Measurements from ENCODE around the gene DTNA. TPM values are rescaled to one million over a fixed set of nuclear protein-coding genes. Genes with fewer than 3 reads are reported as not detected.
A peak's percentile ranks its signal among the peaks of the same experiment; 100 is the strongest.

The DTNA gene
- total RNA-seq, 1 experiment from 2014 or later, result 7.8 TPM

GRCh38 chr18:34880882-34881834 lies 171.1 kb downstream of the DTNA start:
- ATAC-seq, result no peak
- CTCF ChIA-PET, result no interaction called here
- BruUV-seq (replicated peaks), result no TSS peak

GRCh38 chr18:34884436-34884835 lies 174.3 kb downstream of the DTNA start:
- H3K9ac ChIP-seq (ENCODE audit: low read length), result no peak overlapping the region
- ChIA-PET POLR2A (ENCODE audit: unreplicated experiment) (no interaction called here), CTCF (no interaction called here)
- H3K4me3 ChIP-seq (ENCODE audit: low read length), result no peak overlapping the region
- no peak for TF ChIP-seq EZH2phosphoT487 (IDR thresholded peaks at IDR 0.05; ENCODE audit: borderline replicate concordance, low read length)
- TF ChIP-seq CTCF (conservative IDR thresholded peaks at IDR 0.05; ENCODE audit: low read depth, low read length), result no peak
- no peak for TF ChIP-seq EZH2 (IDR thresholded peaks at IDR 0.05; ENCODE audit: low read length, unreplicated experiment)
- no TSS peak for BruUV-seq (replicated peaks)
- H3F3A ChIP-seq (ENCODE audit: low read length, unreplicated experiment), result no peaks in the 10 kb centered on the region
- ATAC-seq, result no peak
- no peaks in the 10 kb centered on the region for H3K27me3 ChIP-seq (ENCODE audit: low read length)
- no peaks in the 10 kb centered on the region for H3K36me3 ChIP-seq (ENCODE audit: low read depth, low read length)
- no peak overlapping the region for H3K4me2 ChIP-seq (ENCODE audit: low read length)
- no peaks in the 10 kb centered on the region for H4K20me1 ChIP-seq (ENCODE audit: low read length)
- no peak overlapping the region for H3K27ac ChIP-seq (ENCODE audit: low read length)
- no peaks in the 10 kb centered on the region for H3K79me2 ChIP-seq (ENCODE audit: low read length)
- no peak overlapping the region for H2AFZ ChIP-seq (ENCODE audit: low read length)
- no peaks in the 10 kb centered on the region for H3K4me1 ChIP-seq (ENCODE audit: insufficient read depth, low read length)
- H3K9me3 ChIP-seq (ENCODE audit: low read length), result no peaks in the 10 kb centered on the region
- intact Hi-C loops (cut with micrococcal nuclease), result no loop called here
- no peaks in the 10 kb centered on the region for H3K9me2 ChIP-seq (replicated peaks; ENCODE audit: low read length)
- no peak for DNase-seq

More at GRCh38 chr18:34880882-34881834, 171.1 kb downstream of the DTNA start:
- Histone ChIP-seq H3K4me2 (ENCODE audit: low read length) (no peak overlapping the region), H2AFZ (ENCODE audit: low read length) (no peak overlapping the region), H3K4me1 (ENCODE audit: insufficient read depth, low read length) (no peaks in the 10 kb centered on the region), H3K9ac (ENCODE audit: low read length) (no peak overlapping the region), H3K27ac (ENCODE audit: low read length) (no peak overlapping the region), H3K9me3 (ENCODE audit: low read length) (no peaks in the 10 kb centered on the region), H3K36me3 (ENCODE audit: low read depth, low read length) (no peaks in the 10 kb centered on the region), H3K4me3 (ENCODE audit: low read length) (no peak overlapping the region), H3K9me2 (replicated peaks; ENCODE audit: low read length) (no peaks in the 10 kb centered on the region), H4K20me1 (ENCODE audit: low read length) (no peaks in the 10 kb centered on the region), H3F3A (ENCODE audit: low read length, unreplicated experiment) (no peaks in the 10 kb centered on the region), H3K79me2 (ENCODE audit: low read length) (no peaks in the 10 kb centered on the region), H3K27me3 (ENCODE audit: low read length) (no peaks in the 10 kb centered on the region)
- DNase-seq, result no peak
- POLR2A ChIA-PET (ENCODE audit: unreplicated experiment), result no interaction called here
- TF ChIP-seq EZH2phosphoT487 (IDR thresholded peaks at IDR 0.05; ENCODE audit: borderline replicate concordance, low read length) (no peak), CTCF (conservative IDR thresholded peaks at IDR 0.05; ENCODE audit: low read depth, low read length) (peak; percentile 30; the same call in 1 of the 2 replicates), EZH2 (IDR thresholded peaks at IDR 0.05; ENCODE audit: low read length, unreplicated experiment) (no peak)
- intact Hi-C loops (cut with micrococcal nuclease), result loop anchor here (1.0 kb wide), 1 partner anchor 263 kb away; no protein-coding TSS in a partner anchor

- Histone ChIP-seq H3K4me3 (ENCODE audit: low read length) (no peak overlapping the region), H3K79me2 (ENCODE audit: low read length) (no peaks in the 10 kb centered on the region), H2AFZ (ENCODE audit: low read length) (no peak overlapping the region), H3K27me3 (ENCODE audit: low read length) (no peaks in the 10 kb centered on the region), H3K4me2 (ENCODE audit: low read length) (no peak overlapping the region), H3K36me3 (ENCODE audit: low read depth, low read length) (no peaks in the 10 kb centered on the region), H3K4me1 (ENCODE audit: insufficient read depth, low read length) (no peaks in the 10 kb centered on the region), H3F3A (ENCODE audit: low read length, unreplicated experiment) (no peaks in the 10 kb centered on the region), H3K9ac (ENCODE audit: low read length) (no peak overlapping the region), H4K20me1 (ENCODE audit: low read length) (no peaks in the 10 kb centered on the region), H3K9me2 (replicated peaks; ENCODE audit: low read length) (no peaks in the 10 kb centered on the region), H3K9me3 (ENCODE audit: low read length) (no peaks in the 10 kb centered on the region), H3K27ac (ENCODE audit: low read length) (no peak overlapping the region)
- ChIA-PET CTCF (no interaction called here), POLR2A (ENCODE audit: unreplicated experiment) (no interaction called here)
- TF ChIP-seq EZH2 (IDR thresholded peaks at IDR 0.05; ENCODE audit: low read length, unreplicated experiment), result no peak
- TF ChIP-seq CTCF (conservative IDR thresholded peaks at IDR 0.05; ENCODE audit: low read depth, low read length), result no peak
- no peak for TF ChIP-seq EZH2phosphoT487 (IDR thresholded peaks at IDR 0.05; ENCODE audit: borderline replicate concordance, low read length)
- no TSS peak for BruUV-seq (replicated peaks)
- no peak for DNase-seq
- intact Hi-C loops (cut with micrococcal nuclease), result no loop called here
- no peak for ATAC-seq
Measured at GRCh38 chr18:34886177-34886576, 176.1 kb downstream of the DTNA start.

All from PC-3 (cell line).